NCI-H1436 treated with DMSO at 0.1 percent for 48 hours (cell line): ENCODE results near the gene TTLL11.
"Not testable (repeated sequence)": the region's sequence is repeated elsewhere in the genome, so short reads cannot be mapped to it uniquely, and the experiment has no call there.

Experiments
- DNase-seq: peaks from one replicate; lab custom pipeline; 2025; lab: John Stamatoyannopoulos, UW

Gene TTLL11

GRCh38 chr9:122000526-122000925, 92.6 kb downstream of the TTLL11 start:
- not testable (repeated sequence) for DNase-seq

GRCh38 chr9:121999556-121999955, 93.6 kb downstream of the TTLL11 start:
- DNase-seq: no peak

GRCh38 chr9:121998513-121999049, 94.5 kb downstream of the TTLL11 start:
- DNase-seq: no peak

GRCh38 chr9:121997791-121998190, 95.3 kb downstream of the TTLL11 start:
- DNase-seq: no peak

- no peak for DNase-seq
Measured at GRCh38 chr9:121996783-121997182, 96.3 kb downstream of the TTLL11 start.

GRCh38 chr9:121995997-121996396, 97.1 kb downstream of the TTLL11 start:
- no peak for DNase-seq

GRCh38 chr9:121992571-121993212, 100.4 kb downstream of the TTLL11 start:
- DNase-seq: no peak

GRCh38 chr9:121991307-121991661, 101.8 kb downstream of the TTLL11 start:
- no peak for DNase-seq

- no peak for DNase-seq
Measured at GRCh38 chr9:121990600-121991306, 102.4 kb downstream of the TTLL11 start.

- DNase-seq: no peak
Measured at GRCh38 chr9:121989010-121989409, 104.1 kb downstream of the TTLL11 start.

- no peak for DNase-seq
Measured at GRCh38 chr9:121987314-121987713, 105.8 kb downstream of the TTLL11 start.

GRCh38 chr9:121985792-121986494, 107.2 kb downstream of the TTLL11 start:
- no peak for DNase-seq

GRCh38 chr9:121984726-121985402, 108.2 kb downstream of the TTLL11 start:
- no peak for DNase-seq

- DNase-seq: no peak
Measured at GRCh38 chr9:121983736-121984135, 109.4 kb downstream of the TTLL11 start.

GRCh38 chr9:121981118-121981883, 111.8 kb downstream of the TTLL11 start:
- DNase-seq: no peak

GRCh38 chr9:121980665-121981064, 112.4 kb downstream of the TTLL11 start:
- not testable (repeated sequence) for DNase-seq

- DNase-seq: no peak
Measured at GRCh38 chr9:121979736-121980135, 113.4 kb downstream of the TTLL11 start.

GRCh38 chr9:121976751-121977150, 116.4 kb downstream of the TTLL11 start:
- no peak for DNase-seq

GRCh38 chr9:121975801-121976277, 117.3 kb downstream of the TTLL11 start:
- no peak for DNase-seq

GRCh38 chr9:121974421-121974820, 118.7 kb downstream of the TTLL11 start:
- DNase-seq: no peak

GRCh38 chr9:121972501-121972981, 120.6 kb downstream of the TTLL11 start:
- no peak for DNase-seq
